Gastroesophageal sphincter (tissue), 4 donors: ENCODE results near the gene ACBD6. TPM values are rescaled to one million over a fixed set of nuclear protein-coding genes. Genes with fewer than 3 reads are reported as not detected.

Source experiments
- ATAC-seq: fragments of 150-250 bp; one replicate; pipeline ENCODE4 v1.9.1; 2016; ENCODE audit warnings: mild to moderate bottlenecking, moderate library complexity
- H3K27ac ChIP-seq, 4 donors: fragments of 200-600 bp; sonication (generic) in 3 of 4; 1 replicate in 3 of 4; 2 replicates in 1 of 4; pipeline ENCODE4 v1.5.1; 2016 to 2019
- H3K27me3 ChIP-seq: fragments of 200-600 bp; sonication (generic); one replicate; pipeline ENCODE4 v1.5.1; 2019
- H3K36me3 ChIP-seq, 2 donors: fragments of 200-600 bp; sonication (generic); one replicate each; pipeline ENCODE4 v1.5.1; 2019; ENCODE audit warnings: control low read depth in 1 of 2
- H3K4me1 ChIP-seq, 3 donors: fragments of 200-600 bp; sonication (generic); 1 replicate in 2 of 3; 2 replicates in 1 of 3; pipeline ENCODE4 v1.5.1; 2016 to 2019; ENCODE audit warnings: control low read depth in 2 of 3
- H3K4me3 ChIP-seq, 2 donors: fragments of 200-600 bp; sonication (generic); one replicate each; pipeline ENCODE4 v1.5.1; 2019; ENCODE audit warnings: mild to moderate bottlenecking in 1 of 2, moderate library complexity in 1 of 2
- H3K9me3 ChIP-seq, 3 donors: fragments of 200-600 bp; sonication (generic); one replicate each; pipeline ENCODE4 v1.5.1; 2017 to 2019; ENCODE audit warnings: control low read depth in 2 of 3
- EP300 ChIP-seq: sonication (generic); formaldehyde crosslinking; IDR thresholded peaks from one replicate; pipeline ENCODE4 v1.6.1; 2017; ENCODE audit warnings: antibody characterized with exemption, mild to moderate bottlenecking
- POLR2A ChIP-seq, 2 donors: fragments of 450-650 bp; IDR thresholded peaks; one replicate each; pipeline ENCODE4 v1.6.1; 2017; ENCODE audit warnings: antibody characterized with exemption in 2 of 2, mild to moderate bottlenecking in 2 of 2, moderate library complexity in 1 of 2
- POLR2AphosphoS5 ChIP-seq: sonication (generic); formaldehyde crosslinking; IDR thresholded peaks from one replicate; pipeline ENCODE4 v1.6.1; 2017; ENCODE audit warnings: antibody characterized with exemption
- WGBS, 2 donors: methylation state at CpG; one replicate each; pipeline ENCODE4 v1.1.5; 2018; ENCODE audit warnings: low coverage in 1 of 2; 5-methylcytosine and 5-hydroxymethylcytosine counted together
- total RNA-seq, 4 donors: library from RNA; depleted of rRNA; stranded (reverse); fragments of >200 nt; gene quantifications; one replicate each; pipeline ENCODE4 v1.1.0, GENCODE V29; 2016
- TF ChIP-seq, protein P1 (sequence below), 4 experiments: fragments of 200-600 bp in 2 of 4; fragments of 450-650 bp in 2 of 4; sonication (generic) in 1 of 4; IDR thresholded peaks; one replicate each; pipeline ENCODE4 v1.5.1; 2017 to 2019; ENCODE audit warnings: antibody characterized with exemption in 4 of 4, mild to moderate bottlenecking in 2 of 4, moderate library complexity in 2 of 4

Gene ACBD6
- total RNA-seq, 4 donors from 2014 or later, result 27.1 to 41.3 (median 39.7) TPM

DNA sequence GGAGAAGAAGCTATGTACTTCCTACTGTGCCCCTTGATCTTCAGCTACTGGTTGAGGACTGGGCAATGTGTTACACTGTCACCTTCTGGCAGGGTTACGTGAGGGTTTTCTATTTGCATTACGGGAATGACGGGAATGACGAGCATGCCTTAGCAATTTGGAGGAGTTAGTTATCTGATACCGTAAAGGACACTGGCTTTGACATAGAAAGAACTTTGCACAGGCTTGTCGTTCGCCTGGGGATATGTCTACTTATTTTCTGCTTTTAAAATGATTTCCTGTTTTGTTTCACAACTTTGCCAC is 19.8 kb upstream of the ACBD6 start:
- H3K27ac ChIP-seq, result no peak overlapping the region
- 86 to 95% methylated on average over 4 to 7 of the region's 7 CpGs for WGBS, 2 donors
- no peaks in the 10 kb centered on the region for H3K36me3 ChIP-seq
- TF ChIP-seq POLR2AphosphoS5 (no peak), POLR2A (IDR thresholded peaks at IDR 0.05) (no peak), EP300 (no peak)
- TF ChIP-seq, protein P1, sequence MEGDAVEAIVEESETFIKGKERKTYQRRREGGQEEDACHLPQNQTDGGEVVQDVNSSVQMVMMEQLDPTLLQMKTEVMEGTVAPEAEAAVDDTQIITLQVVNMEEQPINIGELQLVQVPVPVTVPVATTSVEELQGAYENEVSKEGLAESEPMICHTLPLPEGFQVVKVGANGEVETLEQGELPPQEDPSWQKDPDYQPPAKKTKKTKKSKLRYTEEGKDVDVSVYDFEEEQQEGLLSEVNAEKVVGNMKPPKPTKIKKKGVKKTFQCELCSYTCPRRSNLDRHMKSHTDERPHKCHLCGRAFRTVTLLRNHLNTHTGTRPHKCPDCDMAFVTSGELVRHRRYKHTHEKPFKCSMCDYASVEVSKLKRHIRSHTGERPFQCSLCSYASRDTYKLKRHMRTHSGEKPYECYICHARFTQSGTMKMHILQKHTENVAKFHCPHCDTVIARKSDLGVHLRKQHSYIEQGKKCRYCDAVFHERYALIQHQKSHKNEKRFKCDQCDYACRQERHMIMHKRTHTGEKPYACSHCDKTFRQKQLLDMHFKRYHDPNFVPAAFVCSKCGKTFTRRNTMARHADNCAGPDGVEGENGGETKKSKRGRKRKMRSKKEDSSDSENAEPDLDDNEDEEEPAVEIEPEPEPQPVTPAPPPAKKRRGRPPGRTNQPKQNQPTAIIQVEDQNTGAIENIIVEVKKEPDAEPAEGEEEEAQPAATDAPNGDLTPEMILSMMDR (IDR thresholded peaks at IDR 0.05), result no peak
- no peaks in the 10 kb centered on the region for H3K4me1 ChIP-seq
- no peaks in the 10 kb centered on the region for H3K27me3 ChIP-seq
- ATAC-seq, result no peak
- no peaks in the 10 kb centered on the region for H3K9me3 ChIP-seq
- no peak overlapping the region for H3K4me3 ChIP-seq

DNA sequence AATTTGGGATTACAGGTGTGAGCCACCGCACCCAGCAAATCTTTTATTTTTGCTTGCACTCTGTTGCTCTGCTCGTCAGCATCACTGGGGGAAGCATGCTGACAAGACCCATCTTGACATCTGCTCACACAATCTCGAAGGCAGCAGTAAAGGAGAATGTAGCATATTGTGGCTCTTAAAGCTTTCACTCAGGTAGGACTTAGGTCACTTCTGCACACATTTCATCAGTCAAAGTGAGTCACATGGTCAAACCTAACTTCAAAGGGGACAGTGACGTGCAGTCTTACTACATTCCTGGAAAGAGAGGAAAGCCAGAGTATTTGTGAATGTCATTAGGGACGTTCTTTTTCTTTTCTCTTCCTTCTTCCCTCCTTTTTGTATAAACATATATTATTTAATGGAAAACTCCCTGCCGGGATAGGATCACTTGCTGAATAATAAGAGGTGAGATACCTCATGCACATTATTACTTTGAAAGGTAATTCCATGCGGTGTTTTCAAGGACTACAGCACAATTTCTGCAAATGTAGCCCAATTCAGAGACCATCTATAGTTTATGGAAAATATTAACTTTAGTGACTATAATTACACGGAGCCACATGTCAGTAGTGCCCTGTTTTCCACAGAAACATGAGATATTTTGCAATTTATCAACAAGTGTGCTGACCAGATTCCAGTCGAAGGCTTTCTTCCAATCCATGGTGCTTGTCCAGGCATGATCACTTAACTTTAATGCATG is 19.3 kb upstream of the ACBD6 start:
- TF ChIP-seq, protein P1 (IDR thresholded peaks at IDR 0.05), result no peak
- TF ChIP-seq EP300, result no peak
- TF ChIP-seq POLR2AphosphoS5, result no peak
- no peak for TF ChIP-seq POLR2A (IDR thresholded peaks at IDR 0.05)
- H3K9me3 ChIP-seq, result no peaks in the 10 kb centered on the region
- no peaks in the 10 kb centered on the region for H3K36me3 ChIP-seq
- no peaks in the 10 kb centered on the region for H3K27me3 ChIP-seq
- ATAC-seq, result no peak
- no peak overlapping the region for H3K27ac ChIP-seq
- no peak overlapping the region for H3K4me3 ChIP-seq
- peaks cover 0 to 1% (median 0%) of the 10 kb centered on the region in 3 donors for H3K4me1 ChIP-seq
- 41 to 51% methylated on average over 6 to 9 of the region's 9 CpGs for WGBS, 2 donors

DNA sequence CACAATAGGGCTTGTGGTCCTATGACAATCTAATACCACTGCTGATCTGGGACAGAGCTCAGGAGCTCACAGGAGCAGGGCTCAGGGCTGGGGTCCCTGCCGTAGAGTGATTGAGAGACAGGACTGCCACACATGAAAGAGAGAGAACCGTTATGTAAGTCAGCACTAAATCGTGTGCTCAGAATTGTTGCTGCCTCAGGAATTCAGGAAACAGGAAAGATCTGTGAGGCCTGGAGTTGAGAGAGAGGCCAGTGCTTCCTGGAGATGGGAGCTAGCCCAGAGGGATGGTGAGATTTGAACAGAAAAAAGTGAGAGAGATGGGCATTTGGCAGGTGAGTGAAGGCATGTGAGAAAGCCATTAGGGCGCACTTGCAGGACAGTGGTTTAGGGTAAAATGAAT is 17.5 kb upstream of the ACBD6 start:
- Histone ChIP-seq H3K36me3 (no peaks in the 10 kb centered on the region), H3K4me3 (no peak overlapping the region), H3K4me1 (peaks cover 0 to 14% (median 0%) of the 10 kb centered on the region in 3 donors), H3K27ac (no peak overlapping the region), H3K27me3 (no peaks in the 10 kb centered on the region), H3K9me3 (no peaks in the 10 kb centered on the region)
- 36 to 83% methylated on average over 3 to 4 of the region's 4 CpGs for WGBS, 2 donors
- TF ChIP-seq POLR2AphosphoS5, result no peak
- TF ChIP-seq, protein P1 (IDR thresholded peaks at IDR 0.05), result no peak
- no peak for TF ChIP-seq POLR2A (IDR thresholded peaks at IDR 0.05)
- TF ChIP-seq EP300, result no peak
- no peak for ATAC-seq

DNA sequence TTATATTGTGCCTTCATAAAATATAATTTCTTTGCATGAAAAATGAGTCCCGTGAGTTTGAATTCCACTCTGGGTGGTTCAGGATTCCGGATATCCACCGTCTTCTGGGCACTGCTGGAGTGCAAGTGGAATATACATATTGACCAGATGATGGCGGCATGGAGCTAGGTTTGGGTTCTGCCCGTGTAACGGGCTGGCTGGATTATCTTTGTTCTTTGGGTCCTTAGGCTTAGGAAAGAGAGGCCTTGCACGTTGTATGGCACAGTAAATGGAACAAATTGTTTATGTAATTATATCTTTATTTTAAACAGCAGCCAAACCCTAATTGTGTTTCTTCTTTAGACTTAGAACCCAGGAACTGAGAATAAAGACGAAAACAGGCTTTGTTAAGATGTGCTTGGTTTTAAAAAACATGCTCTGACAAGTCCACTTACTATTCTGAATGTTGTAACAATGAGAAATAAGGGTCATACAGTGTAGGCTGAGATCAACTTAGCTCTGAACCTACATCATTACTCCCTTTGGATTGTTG is 13.5 kb upstream of the ACBD6 start:
- no peak overlapping the region for H3K4me3 ChIP-seq
- no peaks in the 10 kb centered on the region for H3K27me3 ChIP-seq
- no peaks in the 10 kb centered on the region for H3K9me3 ChIP-seq
- H3K4me1 ChIP-seq, result peaks cover 0 to 14% (median 0%) of the 10 kb centered on the region in 3 donors
- 0 to 5% methylated on average over 5 to 8 of the region's 8 CpGs for WGBS, 2 donors
- peak overlapping the region in 2 of 4 donors; percentile 2 to 20 for H3K27ac ChIP-seq
- peak; percentile 95 for ATAC-seq
- H3K36me3 ChIP-seq, result no peaks in the 10 kb centered on the region
- TF ChIP-seq, protein P1 (IDR thresholded peaks at IDR 0.05), result peak; percentile 60 to 90 (median 82)
- TF ChIP-seq EP300, result no peak

DNA sequence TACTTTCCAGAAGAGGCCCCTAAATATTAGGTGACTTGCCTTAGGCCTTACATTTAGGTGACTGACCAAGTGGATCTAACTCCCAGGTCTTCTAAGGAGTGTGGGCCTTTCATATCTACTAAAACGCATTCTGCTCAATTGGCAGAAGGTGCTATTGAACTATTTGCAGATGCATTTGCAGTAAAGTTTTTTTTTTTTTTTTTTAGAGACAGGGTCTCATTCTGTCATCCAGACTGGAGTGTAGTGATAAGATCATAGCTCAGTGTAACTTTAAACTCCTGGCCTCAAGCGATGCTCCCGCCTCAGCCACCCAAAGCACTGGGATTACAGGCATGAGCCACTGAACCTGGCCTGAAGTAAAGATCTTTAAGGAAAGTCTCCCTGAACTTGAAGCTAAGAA is 13.0 kb upstream of the ACBD6 start:
- WGBS, 2 donors, result 20 to 40% methylated on average over 2 to 3 of the region's 3 CpGs

More for the DNA sequence above, 13.0 kb upstream of the ACBD6 start:
- Histone ChIP-seq H3K27me3 (no peaks in the 10 kb centered on the region), H3K4me3 (no peak overlapping the region), H3K36me3 (no peaks in the 10 kb centered on the region), H3K4me1 (peaks cover 0 to 14% (median 0%) of the 10 kb centered on the region in 3 donors), H3K9me3 (no peaks in the 10 kb centered on the region), H3K27ac (no peak overlapping the region)
- TF ChIP-seq POLR2AphosphoS5 (no peak), EP300 (no peak), POLR2A (IDR thresholded peaks at IDR 0.05) (no peak)
- TF ChIP-seq, protein P1 (IDR thresholded peaks at IDR 0.05), result no peak
- ATAC-seq, result no peak
